ENCODE data around the gene PALMD.
A peak's percentile ranks its signal among the peaks of the same experiment; 100 is the strongest.

The PALMD gene

DNA sequence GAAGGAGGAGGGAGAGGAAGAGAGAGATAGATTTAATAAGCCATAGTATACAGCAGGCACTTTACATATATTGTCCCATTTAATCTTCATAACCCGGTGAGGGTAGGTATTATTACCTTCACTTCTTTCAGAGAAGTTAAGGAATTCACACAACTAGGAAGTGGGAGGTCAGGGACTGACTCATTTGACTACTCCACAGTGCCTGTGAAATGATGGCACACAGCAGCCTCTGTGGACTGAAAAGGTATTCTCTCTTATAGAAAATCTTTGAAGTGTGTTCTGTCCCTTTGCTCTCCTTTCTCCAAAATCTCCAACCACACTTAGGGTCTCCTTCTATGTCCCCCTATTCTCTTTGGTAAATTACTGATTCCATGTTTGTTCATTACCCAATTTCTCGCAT is 23.9 kb downstream of the PALMD start:
- no peak for TF ChIP-seq YY1 (IDR thresholded peaks at IDR 0.05; ENCODE audit: low read depth)
- TF ChIP-seq EGR1 (IDR thresholded peaks at IDR 0.05) = no peak
- TF ChIP-seq TAF1 (IDR thresholded peaks at IDR 0.05; ENCODE audit: low read depth) = no peak
- TF ChIP-seq, protein P1, sequence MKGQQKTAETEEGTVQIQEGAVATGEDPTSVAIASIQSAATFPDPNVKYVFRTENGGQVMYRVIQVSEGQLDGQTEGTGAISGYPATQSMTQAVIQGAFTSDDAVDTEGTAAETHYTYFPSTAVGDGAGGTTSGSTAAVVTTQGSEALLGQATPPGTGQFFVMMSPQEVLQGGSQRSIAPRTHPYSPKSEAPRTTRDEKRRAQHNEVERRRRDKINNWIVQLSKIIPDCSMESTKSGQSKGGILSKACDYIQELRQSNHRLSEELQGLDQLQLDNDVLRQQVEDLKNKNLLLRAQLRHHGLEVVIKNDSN (IDR thresholded peaks at IDR 0.05) = no peak
- TF ChIP-seq TCF12 (IDR thresholded peaks at IDR 0.05; ENCODE audit: low read depth) = no peak
- no peak for TF ChIP-seq FOXM1 (IDR thresholded peaks at IDR 0.05; ENCODE audit: borderline replicate concordance, low read depth)
- TF ChIP-seq ZBTB7A (IDR thresholded peaks at IDR 0.05; ENCODE audit: low read depth) = no peak

DNA sequence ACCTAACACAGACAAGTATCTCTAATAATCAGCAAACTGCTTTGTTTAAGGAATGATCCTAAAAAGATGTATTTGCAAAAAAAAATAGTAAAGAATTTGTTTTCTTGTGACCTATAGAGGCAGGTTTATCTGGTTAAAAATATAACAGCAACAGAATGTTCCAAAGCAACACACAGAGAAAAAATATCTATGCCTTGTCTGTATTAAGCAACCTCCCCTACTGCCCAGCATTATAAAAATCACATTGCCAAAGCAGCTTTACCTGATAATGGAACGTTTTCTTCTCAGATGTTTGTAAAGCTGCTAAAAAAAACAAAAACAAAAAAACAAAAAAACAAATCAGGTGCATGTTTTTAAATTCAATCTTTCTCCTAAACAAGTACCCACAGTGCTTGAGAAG is 24.7 kb downstream of the PALMD start:
- TF ChIP-seq CEBPB (IDR thresholded peaks at IDR 0.05) = no peak
- no peak for TF ChIP-seq NFIC (IDR thresholded peaks at IDR 0.05)
- no peak for TF ChIP-seq TEAD4 (IDR thresholded peaks at IDR 0.05)
- TF ChIP-seq, protein P1 (IDR thresholded peaks at IDR 0.05) = no peak
- no peak for TF ChIP-seq RAD21 (IDR thresholded peaks at IDR 0.05; ENCODE audit: low read depth)
- no peak for TF ChIP-seq FOXM1 (IDR thresholded peaks at IDR 0.05; ENCODE audit: borderline replicate concordance, low read depth)
- TF ChIP-seq, protein P2, sequence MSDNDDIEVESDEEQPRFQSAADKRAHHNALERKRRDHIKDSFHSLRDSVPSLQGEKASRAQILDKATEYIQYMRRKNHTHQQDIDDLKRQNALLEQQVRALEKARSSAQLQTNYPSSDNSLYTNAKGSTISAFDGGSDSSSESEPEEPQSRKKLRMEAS (IDR thresholded peaks at IDR 0.05) = no peak
- no peak for TF ChIP-seq CREB1 (IDR thresholded peaks at IDR 0.05; ENCODE audit: low read depth)
- TF ChIP-seq, protein P3, sequence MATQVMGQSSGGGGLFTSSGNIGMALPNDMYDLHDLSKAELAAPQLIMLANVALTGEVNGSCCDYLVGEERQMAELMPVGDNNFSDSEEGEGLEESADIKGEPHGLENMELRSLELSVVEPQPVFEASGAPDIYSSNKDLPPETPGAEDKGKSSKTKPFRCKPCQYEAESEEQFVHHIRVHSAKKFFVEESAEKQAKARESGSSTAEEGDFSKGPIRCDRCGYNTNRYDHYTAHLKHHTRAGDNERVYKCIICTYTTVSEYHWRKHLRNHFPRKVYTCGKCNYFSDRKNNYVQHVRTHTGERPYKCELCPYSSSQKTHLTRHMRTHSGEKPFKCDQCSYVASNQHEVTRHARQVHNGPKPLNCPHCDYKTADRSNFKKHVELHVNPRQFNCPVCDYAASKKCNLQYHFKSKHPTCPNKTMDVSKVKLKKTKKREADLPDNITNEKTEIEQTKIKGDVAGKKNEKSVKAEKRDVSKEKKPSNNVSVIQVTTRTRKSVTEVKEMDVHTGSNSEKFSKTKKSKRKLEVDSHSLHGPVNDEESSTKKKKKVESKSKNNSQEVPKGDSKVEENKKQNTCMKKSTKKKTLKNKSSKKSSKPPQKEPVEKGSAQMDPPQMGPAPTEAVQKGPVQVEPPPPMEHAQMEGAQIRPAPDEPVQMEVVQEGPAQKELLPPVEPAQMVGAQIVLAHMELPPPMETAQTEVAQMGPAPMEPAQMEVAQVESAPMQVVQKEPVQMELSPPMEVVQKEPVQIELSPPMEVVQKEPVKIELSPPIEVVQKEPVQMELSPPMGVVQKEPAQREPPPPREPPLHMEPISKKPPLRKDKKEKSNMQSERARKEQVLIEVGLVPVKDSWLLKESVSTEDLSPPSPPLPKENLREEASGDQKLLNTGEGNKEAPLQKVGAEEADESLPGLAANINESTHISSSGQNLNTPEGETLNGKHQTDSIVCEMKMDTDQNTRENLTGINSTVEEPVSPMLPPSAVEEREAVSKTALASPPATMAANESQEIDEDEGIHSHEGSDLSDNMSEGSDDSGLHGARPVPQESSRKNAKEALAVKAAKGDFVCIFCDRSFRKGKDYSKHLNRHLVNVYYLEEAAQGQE (IDR thresholded peaks at IDR 0.05; ENCODE audit: low read depth) = no peak
- no peak for TF ChIP-seq TCF12 (IDR thresholded peaks at IDR 0.05; ENCODE audit: low read depth)
- no peak for TF ChIP-seq EP300 (IDR thresholded peaks at IDR 0.05; ENCODE audit: borderline replicate concordance)
- TF ChIP-seq YY1 (IDR thresholded peaks at IDR 0.05; ENCODE audit: low read depth) = no peak
- no peak for TF ChIP-seq EGR1 (IDR thresholded peaks at IDR 0.05)
- no peak for TF ChIP-seq ZBTB7A (IDR thresholded peaks at IDR 0.05; ENCODE audit: low read depth)
- TF ChIP-seq TAF1 (IDR thresholded peaks at IDR 0.05; ENCODE audit: low read depth) = no peak

DNA sequence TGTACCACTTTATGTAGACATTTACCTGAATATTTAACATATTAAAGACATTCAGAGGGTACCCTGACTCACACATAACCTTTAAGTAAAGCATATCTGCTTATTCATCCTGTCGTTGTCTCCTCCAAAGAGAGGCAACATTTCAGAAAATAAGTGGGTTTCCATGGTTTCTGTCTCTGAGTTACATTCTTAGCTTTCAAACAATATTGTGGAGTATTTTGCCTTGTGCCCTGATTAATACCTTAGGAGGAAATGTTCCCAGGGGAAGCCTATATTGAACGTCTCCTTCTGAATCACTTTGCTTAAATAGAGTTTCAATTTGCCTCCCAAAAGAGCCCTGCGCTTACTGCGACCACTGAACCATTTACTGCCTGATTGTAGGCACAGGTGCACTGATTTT is 26.1 kb downstream of the PALMD start:
- TF ChIP-seq EP300 (IDR thresholded peaks at IDR 0.05; ENCODE audit: borderline replicate concordance) = no peak
- no peak for TF ChIP-seq TAF1 (IDR thresholded peaks at IDR 0.05; ENCODE audit: low read depth)
- TF ChIP-seq RAD21 (IDR thresholded peaks at IDR 0.05; ENCODE audit: low read depth) = no peak
- TF ChIP-seq CEBPB (IDR thresholded peaks at IDR 0.05) = no peak
- TF ChIP-seq, protein P1 (IDR thresholded peaks at IDR 0.05) = no peak
- TF ChIP-seq, protein P2 (IDR thresholded peaks at IDR 0.05) = no peak
- TF ChIP-seq EGR1 (IDR thresholded peaks at IDR 0.05) = no peak

DNA sequence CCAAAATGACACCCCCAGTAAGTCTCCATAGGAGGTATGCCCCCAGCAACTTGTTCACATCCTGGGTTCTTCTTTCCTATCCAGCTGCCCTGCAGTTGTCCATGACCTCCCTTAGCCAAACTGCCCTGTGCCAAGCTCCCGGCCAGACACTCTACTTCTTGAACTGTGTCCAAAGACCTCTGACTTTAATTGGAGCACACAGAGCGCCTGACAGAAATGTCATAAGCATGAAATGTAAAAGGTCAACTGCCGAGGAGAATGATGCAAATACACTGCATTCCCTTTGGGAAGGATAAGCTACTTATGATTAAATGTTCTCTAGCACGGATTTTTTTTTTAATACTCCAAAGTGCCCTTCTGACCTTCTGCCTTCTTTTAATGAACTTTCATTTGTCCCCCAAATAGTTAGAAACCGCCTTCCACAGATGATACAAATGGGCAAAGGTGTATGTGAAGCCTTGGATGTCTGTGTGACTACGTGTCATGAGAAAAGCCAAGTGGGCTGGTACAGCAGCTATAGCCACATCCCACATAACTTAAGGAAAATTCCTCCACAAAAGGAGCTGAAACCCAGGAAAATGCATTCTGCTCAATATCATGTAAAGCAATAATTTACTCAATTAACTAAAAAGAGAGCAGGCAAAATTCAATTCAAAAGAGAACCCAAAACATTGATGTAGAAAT is 26.8 kb downstream of the PALMD start:
- TF ChIP-seq FOXM1 (IDR thresholded peaks at IDR 0.05; ENCODE audit: borderline replicate concordance, low read depth) (no peak), NFIC (IDR thresholded peaks at IDR 0.05) (peak; percentile 60)

DNA sequence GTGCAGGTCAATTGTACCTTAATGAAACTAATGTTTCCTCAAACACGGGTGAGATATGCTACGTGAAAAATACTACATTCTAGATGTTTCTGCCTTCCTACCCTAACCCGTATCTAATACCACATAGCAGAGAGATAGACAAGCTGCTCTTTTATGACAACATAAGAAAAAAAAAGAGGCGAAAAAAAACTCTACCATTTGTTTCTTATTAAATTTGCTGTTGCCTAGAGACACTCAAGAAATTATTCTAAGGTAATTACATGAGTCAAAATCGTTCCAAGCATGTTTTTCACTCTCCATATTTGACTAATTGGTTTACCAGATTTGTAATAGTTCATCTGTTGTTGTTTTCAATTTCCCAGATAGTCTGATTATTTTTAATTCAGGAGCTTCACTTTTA is 27.4 kb downstream of the PALMD start:
- TF ChIP-seq CEBPB (IDR thresholded peaks at IDR 0.05) (no peak), TAF1 (IDR thresholded peaks at IDR 0.05; ENCODE audit: low read depth) (no peak), ZBTB7A (IDR thresholded peaks at IDR 0.05; ENCODE audit: low read depth) (no peak), FOXM1 (IDR thresholded peaks at IDR 0.05; ENCODE audit: borderline replicate concordance, low read depth) (no peak), EGR1 (IDR thresholded peaks at IDR 0.05) (no peak), NFIC (IDR thresholded peaks at IDR 0.05) (no peak), YY1 (IDR thresholded peaks at IDR 0.05; ENCODE audit: low read depth) (no peak), TEAD4 (IDR thresholded peaks at IDR 0.05) (no peak), CREB1 (IDR thresholded peaks at IDR 0.05; ENCODE audit: low read depth) (no peak), RAD21 (IDR thresholded peaks at IDR 0.05; ENCODE audit: low read depth) (no peak), TCF12 (IDR thresholded peaks at IDR 0.05; ENCODE audit: low read depth) (no peak), EP300 (IDR thresholded peaks at IDR 0.05; ENCODE audit: borderline replicate concordance) (no peak)
- TF ChIP-seq, protein P2 (IDR thresholded peaks at IDR 0.05) = no peak
- TF ChIP-seq, protein P1 (IDR thresholded peaks at IDR 0.05) = no peak
- TF ChIP-seq, protein P3 (IDR thresholded peaks at IDR 0.05; ENCODE audit: low read depth) = no peak
